SIG-M5 treated with dmso at 0.1 percent for 504 hours (cell line): ENCODE data around the gene ERLIN1.
"Not testable (repeated sequence)": the region's sequence is repeated elsewhere in the genome, so short reads cannot be mapped to it uniquely, and the experiment has no call there.

Experiments
- DNase-seq: peaks from one replicate; lab custom pipeline; 2025; ENCODE audit not compliant: unreplicated experiment; lab: John Stamatoyannopoulos, UW

ERLIN1 gene

GRCh38 chr10:100138921-100139496 is 46.8 kb downstream of the ERLIN1 start:
- DNase-seq, result no peak

- DNase-seq, result no peak
Measured at GRCh38 chr10:100135486-100135885, 50.3 kb downstream of the ERLIN1 start.

GRCh38 chr10:100133801-100134200 is 52.0 kb downstream of the ERLIN1 start:
- DNase-seq, result no peak

GRCh38 chr10:100132427-100132826 is 53.4 kb downstream of the ERLIN1 start:
- DNase-seq, result no peak

GRCh38 chr10:100131571-100131970 is 54.3 kb downstream of the ERLIN1 start:
- DNase-seq, result no peak

- DNase-seq, result no peak
Measured at GRCh38 chr10:100130831-100131230, 55.0 kb downstream of the ERLIN1 start.

- DNase-seq, result no peak
Measured at GRCh38 chr10:100129424-100129823, 56.4 kb downstream of the ERLIN1 start.

GRCh38 chr10:100128951-100129350 is 56.9 kb downstream of the ERLIN1 start:
- DNase-seq, result no peak

- DNase-seq, result not testable (repeated sequence)
Measured at GRCh38 chr10:100125335-100125734, 60.5 kb downstream of the ERLIN1 start.

GRCh38 chr10:100124097-100124496 is 61.7 kb downstream of the ERLIN1 start:
- no peak for DNase-seq

- no peak for DNase-seq
Measured at GRCh38 chr10:100122780-100123179, 63.0 kb downstream of the ERLIN1 start.

- no peak for DNase-seq
Measured at GRCh38 chr10:100120550-100120949, 65.3 kb downstream of the ERLIN1 start.

- DNase-seq, result no peak
Measured at GRCh38 chr10:100119726-100120125, 66.1 kb downstream of the ERLIN1 start.

- DNase-seq, result no peak
Measured at GRCh38 chr10:100114976-100115770, 70.7 kb downstream of the ERLIN1 start.

- DNase-seq, result no peak
Measured at GRCh38 chr10:100114460-100114859, 71.4 kb downstream of the ERLIN1 start.

- no peak for DNase-seq
Measured at GRCh38 chr10:100109670-100110069, 76.2 kb downstream of the ERLIN1 start.

- DNase-seq, result no peak
Measured at GRCh38 chr10:100106865-100107264, 79.0 kb downstream of the ERLIN1 start.

GRCh38 chr10:100104300-100104699 is 81.5 kb downstream of the ERLIN1 start:
- DNase-seq, result no peak

GRCh38 chr10:100103581-100103980 is 82.2 kb downstream of the ERLIN1 start:
- DNase-seq, result no peak

GRCh38 chr10:100101192-100102076 is 84.4 kb downstream of the ERLIN1 start:
- DNase-seq, result no peak

- DNase-seq, result peak; percentile 14
Measured at GRCh38 chr10:100100651-100101184, 85.1 kb downstream of the ERLIN1 start.
